ENCODE data around the gene TPCN2. TPM values are rescaled to one million over a fixed set of nuclear protein-coding genes. Genes with fewer than 3 reads are reported as not detected.
A peak's percentile ranks its signal among the peaks of the same experiment; 100 is the strongest.

Gene TPCN2
- total and polyA plus RNA-seq, 2 of the 4 experiments (the other 2 are of a cell fraction) = 3.4 to 8.0 TPM

- Histone ChIP-seq H2AK9ac (replicated peaks; ENCODE audit: low read depth, low read length, poor library complexity) (peak overlapping the region; percentile 22), H3K79me1 (ENCODE audit: low read depth in 1 of 2, low read length in 2 of 2) (peaks cover 9 to 72% of the 10 kb centered on the region in 2 experiments), H2BK20ac (ENCODE audit: low read depth, low read length) (no peak overlapping the region), H3K9ac (ENCODE audit: low read depth, low read length) (no peak overlapping the region), H3K9me1 (ENCODE audit: insufficient read depth, low read length) (peaks cover 7% of the 10 kb centered on the region; the same call in 1 of the 2 replicates), H4K20me1 (ENCODE audit: insufficient read depth, low read length) (peaks cover 33% of the 10 kb centered on the region), H3K56ac (ENCODE audit: extremely low read depth, insufficient read depth, low read length) (no peak overlapping the region), H2BK120ac (ENCODE audit: low read depth, low read length) (no peak overlapping the region), H3K4me2 (ENCODE audit: low read depth, low read length) (no peak overlapping the region), H3K4me3 (ENCODE audit: insufficient read depth, low read depth, low read length) (no peak overlapping the region), H3K23ac (ENCODE audit: low read depth, low read length) (no peak overlapping the region), H4K8ac (ENCODE audit: low read depth in 2 of 2, low read length in 2 of 2) (no peak overlapping the region), H3K27me3 (ENCODE audit: control insufficient read depth, insufficient read depth, low read length) (no peaks in the 10 kb centered on the region), H2BK15ac (ENCODE audit: low read depth, low read length) (no peak overlapping the region), H3K4ac (ENCODE audit: low read depth, low read length) (no peak overlapping the region), H3K14ac (replicated peaks; ENCODE audit: low read depth, low read length) (no peak overlapping the region), H3K9me3 (ENCODE audit: control insufficient read depth, insufficient read depth, low read length) (no peaks in the 10 kb centered on the region), H2AFZ (replicated peaks; ENCODE audit: low read length, poor library complexity) (no peak overlapping the region), H3K4me1 (ENCODE audit: control insufficient read depth, insufficient read depth, low read length) (peaks cover 9% of the 10 kb centered on the region), H3K18ac (ENCODE audit: low read depth, low read length) (no peak overlapping the region), H2AK5ac (ENCODE audit: low read depth, low read length) (no peak overlapping the region), H4K5ac (ENCODE audit: low read depth, low read length) (no peak overlapping the region), H3K27ac (ENCODE audit: insufficient read depth, low read length) (no peak overlapping the region), H4K91ac (ENCODE audit: insufficient read depth, low read depth, low read length) (no peak overlapping the region), H3K36me3 (ENCODE audit: control insufficient read depth, insufficient read depth, low read length) (peaks cover 18% of the 10 kb centered on the region), H2BK5ac (ENCODE audit: low read depth, low read length, poor library complexity, severe bottlenecking) (no peak overlapping the region)
- TF ChIP-seq NFE2L2 (IDR thresholded peaks at IDR 0.05; ENCODE audit: low read depth, low read length) = no peak
- TF ChIP-seq CTCF (conservative IDR thresholded peaks at IDR 0.05; ENCODE audit: low read depth, low read length) = no peak
- no peak for TF ChIP-seq FOS (IDR thresholded peaks at IDR 0.05; ENCODE audit: low read depth, low read length)
- no peak for TF ChIP-seq RAD21 (IDR thresholded peaks at IDR 0.05; ENCODE audit: low read length)
- no peak for TF ChIP-seq MAZ (IDR thresholded peaks at IDR 0.05; ENCODE audit: borderline replicate concordance, low read depth, low read length)
- no peak for TF ChIP-seq USF2 (IDR thresholded peaks at IDR 0.05; ENCODE audit: low read depth, low read length)
- TF ChIP-seq ELK1 (IDR thresholded peaks at IDR 0.05; ENCODE audit: borderline replicate concordance, low read depth, low read length) = no peak
- no peak for TF ChIP-seq POLR2A (IDR thresholded peaks at IDR 0.05; ENCODE audit: low read depth, low read length)
- no peak for TF ChIP-seq CEBPB (IDR thresholded peaks at IDR 0.05; ENCODE audit: low read depth, low read length)
- TF ChIP-seq MAFK (IDR thresholded peaks at IDR 0.05; ENCODE audit: low read depth, low read length) = no peak
- TF ChIP-seq RCOR1 (IDR thresholded peaks at IDR 0.05; ENCODE audit: insufficient replicate concordance, low read length) = no peak
- TF ChIP-seq MXI1 (IDR thresholded peaks at IDR 0.05; ENCODE audit: borderline replicate concordance, low read depth, low read length) = no peak
- no peak for TF ChIP-seq RFX5 (IDR thresholded peaks at IDR 0.05; ENCODE audit: low read depth, low read length)
- no peak for TF ChIP-seq CHD1 (IDR thresholded peaks at IDR 0.05; ENCODE audit: low read depth, low read length)
- TF ChIP-seq SMC3 (IDR thresholded peaks at IDR 0.05; ENCODE audit: low read depth, low read length) = no peak
- no peak for TF ChIP-seq BHLHE40 (IDR thresholded peaks at IDR 0.05; ENCODE audit: low read depth, low read length)
- dilution Hi-C loops (cut with HindIII; ENCODE audit: low sequenced_read_pairs, unreplicated experiment) = no loop called here
- no peak for ATAC-seq (ENCODE audit: low read depth)
- WGBS, 2 experiments (ENCODE audit: extremely low coverage in 2 of 2, insufficient read length in 1 of 2) = 92% methylated on average over 9 of the region's 18 CpGs; no CpG with 5 or more reads in 1 of the 2 experiments
- ChIA-PET POLR2A (ENCODE audit: unreplicated experiment) (no interaction called here), CTCF (no interaction called here)
- intact Hi-C loops (cut with micrococcal nuclease) = no loop called here
- BruUV-seq (replicated peaks) = no TSS peak
- in situ Hi-C loops (cut with MboI; ENCODE audit: low sequenced_read_pairs) = no loop called here
- DNase-seq = no peak
These were observed 2.1 kb downstream of the TPCN2 start for GRCh38 chr11:69050592-69051380.

Data from IMR-90 (cell line).